Lower lobe of right lung (tissue), 2 donors: Measurements from ENCODE around the gene FBXW11. TPM values are rescaled to one million over a fixed set of nuclear protein-coding genes. Genes with fewer than 3 reads are reported as not detected.

Experiments
- ATAC-seq, 2 donors: fragments of 200-7000 bp; cut with Tn5 transposase; one replicate each; pipeline ENCODE4 v1.9.1; 2020 to 2022; ENCODE audit warnings: mild to moderate bottlenecking in 2 of 2, moderate library complexity in 2 of 2
- DNase-seq: peaks from one replicate; pipeline ENCODE4 v3.0.0-alpha.2; 2020
- H3K27ac ChIP-seq: fragments of 200-600 bp; one replicate; pipeline ENCODE4 v1.8.0; 2022
- H3K27me3 ChIP-seq: fragments of 200-600 bp; one replicate; pipeline ENCODE4 v1.8.0; 2022; ENCODE audit warnings: low read depth
- H3K36me3 ChIP-seq: fragments of 200-600 bp; one replicate; pipeline ENCODE4 v1.8.0; 2022; ENCODE audit warnings: mild to moderate bottlenecking
- H3K4me1 ChIP-seq: fragments of 200-600 bp; one replicate; pipeline ENCODE4 v1.8.0; 2022
- H3K4me3 ChIP-seq: fragments of 200-600 bp; one replicate; pipeline ENCODE4 v1.8.0; 2022; ENCODE audit warnings: mild to moderate bottlenecking
- H3K9me3 ChIP-seq: fragments of 200-600 bp; one replicate; pipeline ENCODE4 v1.8.0; 2022
- CTCF ChIP-seq: fragments of 200-600 bp; IDR thresholded peaks from one replicate; pipeline ENCODE4 v1.8.0; 2022; ENCODE audit warnings: antibody characterized with exemption, mild to moderate bottlenecking
- intact Hi-C: fragments of 100-400 bp; cut with DNase I; formaldehyde crosslinking; loops from one replicate; pipeline ENCODE4 v1.11.0; 2022
- total RNA-seq: library from RNA; stranded (reverse); fragmentation: NEBNext Ultra II Directional; extraction: Animal tissue kit (Norgen Biotek cat#: 25700); gene quantifications from one replicate; pipeline ENCODE4 v1.2.1, GENCODE V29; 2021
- donor health status: DM: no; HTN: yes; CAD: no; lungs with severe emphysema.

Gene FBXW11
- total RNA-seq, 1 donor from 2014 or later = 52.8 TPM

- intact Hi-C loops = no loop called here
- H3K9me3 ChIP-seq = no peaks in the 10 kb centered on the region
- no peaks in the 10 kb centered on the region for H3K4me1 ChIP-seq
- H3K4me3 ChIP-seq = no peak overlapping the region
- ATAC-seq (no peak), DNase-seq (no peak)
- H3K27me3 ChIP-seq = no peaks in the 10 kb centered on the region
- H3K27ac ChIP-seq = no peak overlapping the region
- no peaks in the 10 kb centered on the region for H3K36me3 ChIP-seq
- no peak for TF ChIP-seq CTCF
These were observed 171.4 kb downstream of the FBXW11 start for GRCh38 chr5:171835066-171835465.

- intact Hi-C loops = no loop called here
- ATAC-seq (no peak), DNase-seq (no peak)
- no peak for TF ChIP-seq CTCF
- Histone ChIP-seq H3K4me3 (no peak overlapping the region), H3K27ac (no peak overlapping the region), H3K9me3 (no peaks in the 10 kb centered on the region), H3K36me3 (no peaks in the 10 kb centered on the region), H3K4me1 (no peaks in the 10 kb centered on the region), H3K27me3 (no peaks in the 10 kb centered on the region)
These were observed 172.0 kb downstream of the FBXW11 start for GRCh38 chr5:171834461-171834860.

GRCh38 chr5:171832775-171833174 lies 173.7 kb downstream of the FBXW11 start:
- Histone ChIP-seq H3K4me1 (no peaks in the 10 kb centered on the region), H3K9me3 (peaks cover 2% of the 10 kb centered on the region), H3K36me3 (no peaks in the 10 kb centered on the region), H3K4me3 (no peak overlapping the region), H3K27me3 (no peaks in the 10 kb centered on the region), H3K27ac (no peak overlapping the region)
- no peak for TF ChIP-seq CTCF
- DNase-seq (no peak), ATAC-seq (no peak)
- intact Hi-C loops = no loop called here

- H3K4me1 ChIP-seq = no peaks in the 10 kb centered on the region
- intact Hi-C loops = no loop called here
- no peak for TF ChIP-seq CTCF
- H3K36me3 ChIP-seq = no peaks in the 10 kb centered on the region
- no peak overlapping the region for H3K27ac ChIP-seq
- H3K9me3 ChIP-seq = peaks cover 2% of the 10 kb centered on the region
- no peak for DNase-seq
- no peaks in the 10 kb centered on the region for H3K27me3 ChIP-seq
- ATAC-seq = no peak
- no peak overlapping the region for H3K4me3 ChIP-seq
These were observed 175.8 kb downstream of the FBXW11 start for GRCh38 chr5:171830686-171831085.

GRCh38 chr5:171827162-171827561 lies 179.3 kb downstream of the FBXW11 start:
- intact Hi-C loops = no loop called here
- H3K27me3 ChIP-seq = no peaks in the 10 kb centered on the region
- no peak overlapping the region for H3K4me3 ChIP-seq
- peaks cover 2% of the 10 kb centered on the region for H3K9me3 ChIP-seq
- no peak for TF ChIP-seq CTCF
- no peaks in the 10 kb centered on the region for H3K4me1 ChIP-seq
- no peak overlapping the region for H3K27ac ChIP-seq
- no peaks in the 10 kb centered on the region for H3K36me3 ChIP-seq
- DNase-seq = no peak
- no peak for ATAC-seq

- Histone ChIP-seq H3K4me1 (no peaks in the 10 kb centered on the region), H3K27ac (no peak overlapping the region), H3K9me3 (peaks cover 2% of the 10 kb centered on the region), H3K27me3 (no peaks in the 10 kb centered on the region), H3K4me3 (no peak overlapping the region), H3K36me3 (no peaks in the 10 kb centered on the region)
- DNase-seq = no peak
- TF ChIP-seq CTCF = no peak
- intact Hi-C loops = no loop called here
- no peak for ATAC-seq
These were observed 180.3 kb downstream of the FBXW11 start for GRCh38 chr5:171826132-171826531.
